GM23338 (cell line): ENCODE measurements around the gene THTPA. TPM values are rescaled to one million over a fixed set of nuclear protein-coding genes. Genes with fewer than 3 reads are reported as not detected.

ENCODE experiments used
- ATAC-seq: fragments of 200-7000 bp; cut with Tn5 transposase; 3 replicates; pipeline ENCODE4 v1.9.1; 2020
- DNase-seq: peaks from one replicate; pipeline ENCODE4 v3.0.0-alpha.2; 2015; ENCODE audit warnings: low spot score
- H2AFZ ChIP-seq: fragments of 200-600 bp; sonication (generic); 2 replicates; pipeline ENCODE4 v1.8.0; 2016; ENCODE audit warnings: antibody characterized with exemption, mild to moderate bottlenecking, moderate library complexity
- H3F3A ChIP-seq: fragments of 200-600 bp; sonication (generic); replicated peaks from 2 replicates; pipeline ENCODE4 v1.8.0; 2017; ENCODE audit warnings: antibody characterized with exemption, mixed run types, low read depth
- H3K27ac ChIP-seq: fragments of 200-600 bp; sonication (generic); 2 replicates; pipeline ENCODE4 v1.6.1; 2016; ENCODE audit warnings: low read depth
- H3K27me3 ChIP-seq: fragments of 200-600 bp; sonication (generic); 2 replicates; pipeline ENCODE4 v1.8.0; 2016; ENCODE audit warnings: mild to moderate bottlenecking, mixed run types, moderate library complexity; ENCODE audit not compliant: insufficient read depth
- H3K36me3 ChIP-seq: fragments of 200-600 bp; sonication (generic); 2 replicates; pipeline ENCODE4 v1.8.0; 2016; ENCODE audit warnings: mild to moderate bottlenecking; ENCODE audit not compliant: insufficient read depth
- H3K4me1 ChIP-seq: fragments of 200-600 bp; sonication (generic); 2 replicates; pipeline ENCODE4 v1.8.0; 2016; ENCODE audit warnings: mild to moderate bottlenecking, moderate library complexity; ENCODE audit not compliant: insufficient read depth
- H3K4me2 ChIP-seq: fragments of 200-600 bp; sonication (generic); 2 replicates; pipeline ENCODE4 v1.7.1; 2017; ENCODE audit warnings: mixed run types
- H3K4me3 ChIP-seq: fragments of 200-600 bp; sonication (generic); 2 replicates; pipeline ENCODE4 v1.6.1; 2016; ENCODE audit warnings: mixed run types
- H3K79me2 ChIP-seq: fragments of 200-600 bp; sonication (generic); replicated peaks from 2 replicates; pipeline ENCODE4 v1.8.0; 2017; ENCODE audit warnings: mild to moderate bottlenecking; ENCODE audit not compliant: insufficient read depth
- H3K9me2 ChIP-seq: fragments of 200-600 bp; sonication (generic); 2 replicates; pipeline ENCODE4 v1.8.0; 2017; ENCODE audit not compliant: insufficient read depth
- H4K20me1 ChIP-seq: fragments of 200-600 bp; sonication (generic); replicated peaks from 2 replicates; pipeline ENCODE4 v1.8.0; 2017; ENCODE audit warnings: mild to moderate bottlenecking; ENCODE audit not compliant: insufficient read depth
- H3K27ac Mint-ChIP-seq: 2 replicates; pipeline ENCODE4 v1.8.0; 2020; ENCODE audit warnings: inconsistent platforms, mild to moderate bottlenecking, moderate library complexity, mixed read lengths
- H3K27me3 Mint-ChIP-seq: 3 replicates; pipeline ENCODE4 v1.8.0; 2022; ENCODE audit warnings: low read depth, mild to moderate bottlenecking, moderate library complexity, mixed read lengths, inconsistent platforms; ENCODE audit not compliant: insufficient read depth, poor library complexity
- H3K36me3 Mint-ChIP-seq: 3 replicates; pipeline ENCODE4 v1.8.0; 2021; ENCODE audit warnings: low read depth, mild to moderate bottlenecking, inconsistent platforms, moderate library complexity, mixed read lengths
- H3K4me1 Mint-ChIP-seq: 3 replicates; pipeline ENCODE4 v1.8.0; 2020; ENCODE audit warnings: mild to moderate bottlenecking, inconsistent platforms, mixed read lengths
- H3K4me3 Mint-ChIP-seq: 3 replicates; pipeline ENCODE4 v1.8.0; 2021; ENCODE audit warnings: moderate library complexity, mild to moderate bottlenecking, inconsistent platforms, mixed read lengths
- H3K9me3 Mint-ChIP-seq: 3 replicates; pipeline ENCODE4 v1.8.0; 2020; ENCODE audit warnings: moderate library complexity, mild to moderate bottlenecking, inconsistent platforms, mixed read lengths
- CTCF ChIP-seq, 2 experiments: fragments of 200-600 bp in 1 of 2; sonication (generic) in 1 of 2; conservative IDR thresholded peaks; 2 replicates each; pipeline versions ENCODE4 v1.5.1 to v1.6.1; 2016 to 2017; ENCODE audit warnings: antibody characterized with exemption in 2 of 2, low read depth in 2 of 2, mild to moderate bottlenecking in 2 of 2, moderate library complexity in 1 of 2
- EZH2 ChIP-seq: fragments of 200-600 bp; sonication (generic); IDR thresholded peaks from one replicate; pipeline ENCODE4 v1.8.0; 2017; ENCODE audit warnings: antibody characterized with exemption, mild to moderate bottlenecking, low read depth; ENCODE audit not compliant: unreplicated experiment
- EZH2phosphoT487 ChIP-seq: fragments of 200-600 bp; sonication (generic); IDR thresholded peaks from one replicate; pipeline ENCODE4 v1.8.1; 2018; ENCODE audit warnings: antibody characterized with exemption; ENCODE audit not compliant: unreplicated experiment
- JUNB ChIP-seq: IDR thresholded peaks from one replicate; pipeline ENCODE4 v1.6.1; 2016; ENCODE audit warnings: antibody characterized with exemption; ENCODE audit not compliant: unreplicated experiment
- POLR2AphosphoS5 ChIP-seq: IDR thresholded peaks from 2 replicates; pipeline ENCODE4 v1.6.1; 2016; ENCODE audit warnings: antibody characterized with exemption, low read depth
- REST ChIP-seq: IDR thresholded peaks from one replicate; pipeline ENCODE4 v1.6.1; 2018; ENCODE audit warnings: antibody characterized with exemption; ENCODE audit not compliant: unreplicated experiment
- STAT1 ChIP-seq: IDR thresholded peaks from one replicate; pipeline ENCODE4 v1.6.1; 2016; ENCODE audit warnings: antibody characterized with exemption; ENCODE audit not compliant: unreplicated experiment
- ZNF114 ChIP-seq: fragments of 250-450 bp; sonication (Bioruptor Pico); IDR thresholded peaks from 2 replicates; pipeline ENCODE4 v1.5.0; 2020; ENCODE audit warnings: mild to moderate bottlenecking, moderate library complexity
- polyA plus RNA-seq: library from polyadenylated mRNA; unstranded; fragments of >200 nt; fragmentation: Nextera tagmentation; extraction: Ambion mirVana; gene quantifications from 2 replicates; pipeline ENCODE4 v1.2.1, GENCODE V29; 2016
- total RNA-seq: library from RNA; depleted of rRNA; stranded (reverse); fragments of >200 nt; shearing (Covaris generic); gene quantifications from 2 replicates; pipeline ENCODE4 v1.2.3, GENCODE V29; 2014

THTPA gene
- total and polyA plus RNA-seq, 2 experiments from 2014 or later: 8.6 to 21.3 TPM

GRCh38 chr14:23529016-23529415 is 27.1 kb upstream of the THTPA start:
- no peak overlapping the region for H3K27ac ChIP-seq
- no peak for ATAC-seq

GRCh38 chr14:23530375-23531055 is 25.6 kb upstream of the THTPA start:
- H3K4me1 ChIP-seq: peaks cover 4% of the 10 kb centered on the region; the same call in 1 of the 2 replicates
- H3K36me3 ChIP-seq: peaks cover 3% of the 10 kb centered on the region; the same call in 1 of the 2 replicates
- Mint-ChIP-seq H3K9me3 (no peaks in the 10 kb centered on the region; the same call in 2 of the 3 replicates), H3K4me3 (no peak overlapping the region), H3K27ac (no peak overlapping the region; the same call in 1 of the 2 replicates), H3K36me3 (peaks cover 79% of the 10 kb centered on the region), H3K27me3 (peaks cover 21% of the 10 kb centered on the region), H3K4me1 (peaks cover 49% of the 10 kb centered on the region)
- H3K27me3 ChIP-seq: no peaks in the 10 kb centered on the region
- no peaks in the 10 kb centered on the region; the same call in 1 of the 2 replicates for H3K79me2 ChIP-seq
- no peak overlapping the region for H3K27ac ChIP-seq
- no peak overlapping the region for H2AFZ ChIP-seq
- no peaks in the 10 kb centered on the region for H3F3A ChIP-seq
- no peaks in the 10 kb centered on the region for H3K9me2 ChIP-seq
- H3K4me3 ChIP-seq: no peak overlapping the region
- no peak overlapping the region for H3K4me2 ChIP-seq
- no peaks in the 10 kb centered on the region; the same call in 1 of the 2 replicates for H4K20me1 ChIP-seq
- DNase-seq (no peak), ATAC-seq (no peak)
- TF ChIP-seq EZH2: no peak
- TF ChIP-seq STAT1: no peak
- TF ChIP-seq CTCF (conservative IDR thresholded peaks at IDR 0.05; ENCODE audit: low read depth in 2 of 2): no peak
- no peak for TF ChIP-seq POLR2AphosphoS5
- TF ChIP-seq JUNB: no peak

More at GRCh38 chr14:23529016-23529415, 27.1 kb upstream of the THTPA start:
- Histone ChIP-seq H4K20me1 (no peaks in the 10 kb centered on the region; the same call in 1 of the 2 replicates), H3K9me2 (no peaks in the 10 kb centered on the region), H3K4me2 (no peak overlapping the region), H3K27me3 (no peaks in the 10 kb centered on the region), H2AFZ (no peak overlapping the region), H3K79me2 (no peaks in the 10 kb centered on the region), H3K4me3 (no peak overlapping the region), H3F3A (no peaks in the 10 kb centered on the region), H3K36me3 (peaks cover 3% of the 10 kb centered on the region; the same call in 1 of the 2 replicates), H3K4me1 (peaks cover 4% of the 10 kb centered on the region; the same call in 1 of the 2 replicates)
- H3K4me1 Mint-ChIP-seq: peaks cover 50% of the 10 kb centered on the region
- H3K36me3 Mint-ChIP-seq: peaks cover 78% of the 10 kb centered on the region
- H3K27ac Mint-ChIP-seq: no peak overlapping the region
- no peaks in the 10 kb centered on the region; the same call in 2 of the 3 replicates for H3K9me3 Mint-ChIP-seq
- DNase-seq: no peak
- H3K27me3 Mint-ChIP-seq: peaks cover 16% of the 10 kb centered on the region
- TF ChIP-seq REST: no peak
- TF ChIP-seq ZNF114 (CRISPR knock-in tag): no peak
- TF ChIP-seq EZH2phosphoT487: no peak
- TF ChIP-seq EZH2: no peak
- H3K4me3 Mint-ChIP-seq: no peak overlapping the region; the same call in 2 of the 3 replicates
